MM.1S (cell line): ENCODE results near the gene NAA11.

Source experiments
- EZH2 ChIP-seq: fragments of 300-600 bp; sonication (generic); optimal IDR thresholded peaks from 2 replicates; pipeline ENCODE3; 2017; ENCODE audit warnings: low read depth, mild to moderate bottlenecking, antibody characterized with exemption, low read length, mixed read lengths
- EZH2phosphoT487 ChIP-seq: fragments of 300-600 bp; sonication (generic); IDR thresholded peaks from 2 replicates; pipeline ENCODE4 v1.6.1; 2018; ENCODE audit warnings: antibody characterized with exemption, low read length
- TF ChIP-seq, protein P1 (sequence below): fragments of 300-600 bp; sonication (generic); IDR thresholded peaks from 2 replicates; pipeline ENCODE4 v1.5.1; 2016; ENCODE audit warnings: antibody characterized with exemption, low read length, mixed read lengths

DNA sequence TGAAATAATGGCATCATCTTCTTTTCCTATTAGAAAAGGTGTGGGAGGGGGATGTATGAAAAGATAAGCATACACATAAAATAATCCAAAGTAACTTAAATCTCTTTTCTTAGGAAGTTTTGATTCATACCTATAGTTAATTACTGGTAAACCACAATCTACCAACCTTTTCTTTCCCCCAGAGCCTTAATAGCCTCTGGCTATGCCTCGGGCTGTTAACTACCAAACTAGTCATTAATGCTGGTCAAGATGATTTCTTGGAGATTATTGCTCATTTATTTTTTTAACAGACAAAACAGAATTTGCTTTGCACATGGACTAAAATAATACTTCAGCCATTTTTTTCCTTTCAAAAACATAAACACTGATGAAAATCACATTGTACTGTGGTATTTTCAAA lies 16.9 kb downstream of the NAA11 start:
- TF ChIP-seq, protein P1, sequence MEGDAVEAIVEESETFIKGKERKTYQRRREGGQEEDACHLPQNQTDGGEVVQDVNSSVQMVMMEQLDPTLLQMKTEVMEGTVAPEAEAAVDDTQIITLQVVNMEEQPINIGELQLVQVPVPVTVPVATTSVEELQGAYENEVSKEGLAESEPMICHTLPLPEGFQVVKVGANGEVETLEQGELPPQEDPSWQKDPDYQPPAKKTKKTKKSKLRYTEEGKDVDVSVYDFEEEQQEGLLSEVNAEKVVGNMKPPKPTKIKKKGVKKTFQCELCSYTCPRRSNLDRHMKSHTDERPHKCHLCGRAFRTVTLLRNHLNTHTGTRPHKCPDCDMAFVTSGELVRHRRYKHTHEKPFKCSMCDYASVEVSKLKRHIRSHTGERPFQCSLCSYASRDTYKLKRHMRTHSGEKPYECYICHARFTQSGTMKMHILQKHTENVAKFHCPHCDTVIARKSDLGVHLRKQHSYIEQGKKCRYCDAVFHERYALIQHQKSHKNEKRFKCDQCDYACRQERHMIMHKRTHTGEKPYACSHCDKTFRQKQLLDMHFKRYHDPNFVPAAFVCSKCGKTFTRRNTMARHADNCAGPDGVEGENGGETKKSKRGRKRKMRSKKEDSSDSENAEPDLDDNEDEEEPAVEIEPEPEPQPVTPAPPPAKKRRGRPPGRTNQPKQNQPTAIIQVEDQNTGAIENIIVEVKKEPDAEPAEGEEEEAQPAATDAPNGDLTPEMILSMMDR: no peak
- TF ChIP-seq EZH2 (no peak), EZH2phosphoT487 (no peak)
